ENCODE measurements around the gene TVP23B.
"Not testable (repeated sequence)": the region's sequence is repeated elsewhere in the genome, so short reads cannot be mapped to it uniquely, and the experiment has no call there.

- TF ChIP-seq POLR2A (IDR thresholded peaks at IDR 0.05; ENCODE audit: low read depth, low read length); TAF1 (IDR thresholded peaks at IDR 0.05; ENCODE audit: borderline replicate concordance, low read depth, low read length); POLR2AphosphoS5 (IDR thresholded peaks at IDR 0.05; ENCODE audit: low read depth, low read length): not testable (repeated sequence)
These were observed 41.2 kb upstream of the TVP23B start for GRCh38 chr17:18739616-18740391.
